Testis (tissue), 3 donors: ENCODE data around the gene DNAI1. TPM values are rescaled to one million over a fixed set of nuclear protein-coding genes. Genes with fewer than 3 reads are reported as not detected.

Experiments
- DNase-seq: peaks from one replicate; pipeline ENCODE4 v3.0.0-alpha.2; 2019
- H3K27ac ChIP-seq, 2 donors: fragments of 200-600 bp; sonication (generic); one replicate each; pipeline ENCODE4 v1.5.1; 2019
- H3K27me3 ChIP-seq: fragments of 200-600 bp; sonication (generic); one replicate; pipeline ENCODE4 v1.5.1; 2019
- H3K36me3 ChIP-seq: fragments of 200-600 bp; sonication (generic); one replicate; pipeline ENCODE4 v1.5.1; 2017; ENCODE audit warnings: low read depth; ENCODE audit errors: missing control alignments
- H3K4me1 ChIP-seq: fragments of 200-600 bp; sonication (generic); one replicate; pipeline ENCODE4 v1.5.1; 2019
- H3K4me3 ChIP-seq, 2 donors: fragments of 200-600 bp; sonication (generic); one replicate each; pipeline ENCODE4 v1.5.1; 2017 to 2019
- H3K9me3 ChIP-seq: fragments of 200-600 bp; sonication (generic); one replicate; pipeline ENCODE4 v1.5.1; 2017
- CTCF ChIP-seq, 3 experiments: fragments of 450-650 bp in 2 of 3; fragments of 200-600 bp in 1 of 3; sonication (generic) in 1 of 3; IDR thresholded peaks; one replicate each; pipeline ENCODE4 v1.5.1; 2016 to 2019; ENCODE audit warnings: antibody characterized with exemption in 3 of 3, mild to moderate bottlenecking in 2 of 3, moderate library complexity in 1 of 3
- POLR2A ChIP-seq: fragments of 450-650 bp; IDR thresholded peaks from one replicate; pipeline ENCODE4 v1.6.1; 2017; ENCODE audit warnings: antibody characterized with exemption, mild to moderate bottlenecking, moderate library complexity
- WGBS, 2 donors: methylation state at CpG; one replicate each; pipeline ENCODE4 v1.1.5; 2018; 5-methylcytosine and 5-hydroxymethylcytosine counted together
- intact Hi-C: fragments of 100-400 bp; cut with DNase I; formaldehyde crosslinking; loops from one replicate; pipeline ENCODE4 v1.15.1; 2023; ENCODE audit warnings: low total_unique reads
- polyA plus RNA-seq: library from polyadenylated mRNA; stranded (reverse); fragments of 350-450 nt; fragmentation: Illumina TruSeq; extraction: RNeasy Lipid Tissue Mini Kit (QIAGEN cat#74804); gene quantifications from one replicate; pipeline ENCODE4 v1.2.3, GENCODE V29; 2014; ENCODE audit warnings: low read depth, low replicate concordance; ENCODE audit not compliant: insufficient read depth
- total RNA-seq, 2 donors: library from RNA; depleted of rRNA; stranded (reverse); fragments of >200 nt; gene quantifications; one replicate each; pipeline ENCODE4 v1.2.3, GENCODE V29; 2016

Gene DNAI1
- total and polyA plus RNA-seq, 3 donors from 2014 or later = 22.7 to 109 (median 36.7) TPM

- no peak overlapping the region for H3K4me3 ChIP-seq
- no peaks in the 10 kb centered on the region for H3K36me3 ChIP-seq
- H3K27me3 ChIP-seq = no peaks in the 10 kb centered on the region
- WGBS, 2 donors = 96 to 97% methylated on average over 5 of the region's 5 CpGs
- TF ChIP-seq POLR2A (no peak), CTCF (IDR thresholded peaks at IDR 0.05) (no peak)
- H3K27ac ChIP-seq = no peak overlapping the region
- H3K9me3 ChIP-seq = no peaks in the 10 kb centered on the region
- intact Hi-C loops = loop anchor here (10.0 kb wide), 1 partner anchor 101 kb away; no protein-coding TSS in a partner anchor
- peaks cover 25% of the 10 kb centered on the region for H3K4me1 ChIP-seq
- no peak for DNase-seq
Measured at GRCh38 chr9:34505370-34506120, 46.9 kb downstream of the DNAI1 start.

- intact Hi-C loops = loop anchor here (10.0 kb wide), 1 partner anchor 102 kb away; no protein-coding TSS in a partner anchor
- no peaks in the 10 kb centered on the region for H3K36me3 ChIP-seq
- WGBS, 2 donors = 95 to 100% methylated on average over 3 to 7 of the region's 7 CpGs
- H3K9me3 ChIP-seq = no peaks in the 10 kb centered on the region
- TF ChIP-seq CTCF (IDR thresholded peaks at IDR 0.05) = no peak
- TF ChIP-seq POLR2A = no peak
- no peak for DNase-seq
- H3K4me3 ChIP-seq = no peak overlapping the region
- peaks cover 16% of the 10 kb centered on the region for H3K4me1 ChIP-seq
- H3K27me3 ChIP-seq = no peaks in the 10 kb centered on the region
- no peak overlapping the region for H3K27ac ChIP-seq
Measured at GRCh38 chr9:34506623-34507022, 48.0 kb downstream of the DNAI1 start.

GRCh38 chr9:34507556-34507955 lies 49.0 kb downstream of the DNAI1 start:
- Histone ChIP-seq H3K4me3 (no peak overlapping the region), H3K27ac (no peak overlapping the region), H3K36me3 (no peaks in the 10 kb centered on the region), H3K9me3 (no peaks in the 10 kb centered on the region), H3K27me3 (no peaks in the 10 kb centered on the region), H3K4me1 (peaks cover 12% of the 10 kb centered on the region)
- WGBS, 2 donors = 90 to 94% methylated on average over 5 of the region's 5 CpGs
- intact Hi-C loops = loop anchor here (10.0 kb wide), 1 partner anchor 103 kb away; no protein-coding TSS in a partner anchor
- no peak for TF ChIP-seq CTCF (IDR thresholded peaks at IDR 0.05)
- TF ChIP-seq POLR2A = no peak
- DNase-seq = no peak

- Histone ChIP-seq H3K27ac (no peak overlapping the region), H3K4me3 (no peak overlapping the region), H3K36me3 (no peaks in the 10 kb centered on the region), H3K27me3 (no peaks in the 10 kb centered on the region), H3K4me1 (peaks cover 12% of the 10 kb centered on the region), H3K9me3 (no peaks in the 10 kb centered on the region)
- TF ChIP-seq CTCF (IDR thresholded peaks at IDR 0.05) (no peak), POLR2A (no peak)
- no peak for DNase-seq
- intact Hi-C loops = loop anchor here (10.0 kb wide), 1 partner anchor 103 kb away; no protein-coding TSS in a partner anchor
Measured at GRCh38 chr9:34507966-34508365, 49.4 kb downstream of the DNAI1 start.

GRCh38 chr9:34508463-34508862 lies 49.9 kb downstream of the DNAI1 start:
- H3K9me3 ChIP-seq = no peaks in the 10 kb centered on the region
- H3K27ac ChIP-seq = no peak overlapping the region
- intact Hi-C loops = loop anchor here (10.0 kb wide), 1 partner anchor 104 kb away; no protein-coding TSS in a partner anchor
- TF ChIP-seq POLR2A (no peak), CTCF (IDR thresholded peaks at IDR 0.05) (no peak)
- no peak overlapping the region for H3K4me3 ChIP-seq
- H3K4me1 ChIP-seq = peaks cover 14% of the 10 kb centered on the region
- H3K36me3 ChIP-seq = no peaks in the 10 kb centered on the region
- H3K27me3 ChIP-seq = no peaks in the 10 kb centered on the region
- DNase-seq = no peak
- 89 to 98% methylated on average over 3 of the region's 3 CpGs for WGBS, 2 donors
